ENCODE data around the gene OR13C8. TPM values are rescaled to one million over a fixed set of nuclear protein-coding genes. Genes with fewer than 3 reads are reported as not detected.

OR13C8 gene
- total RNA-seq, 2 experiments from 2014 or later = not detected

DNA sequence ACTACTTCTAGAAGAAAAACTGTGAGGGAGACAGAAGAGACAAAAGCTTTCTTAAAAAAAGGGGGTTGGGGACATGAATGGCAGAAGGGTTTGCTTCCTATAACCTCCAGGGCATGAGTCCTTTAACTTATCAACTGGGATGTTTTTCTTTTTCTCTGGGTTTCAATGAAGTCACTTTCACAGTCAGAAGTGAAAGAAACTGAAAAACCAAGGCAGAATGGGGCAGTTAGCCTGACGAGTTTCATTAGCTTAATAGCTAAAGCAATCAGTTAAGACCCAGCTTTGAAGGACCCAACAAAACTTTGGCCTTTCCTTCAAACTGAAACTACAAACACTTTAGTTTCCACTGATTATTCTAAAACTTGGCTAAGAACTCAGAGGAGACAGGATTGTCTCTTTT lies 4.6 kb upstream of the OR13C8 start:
- DNase-seq (ENCODE audit: low spot score) = no peak
- Histone ChIP-seq H3K36me3 (ENCODE audit: insufficient read depth, low read length) (no peaks in the 10 kb centered on the region), H4K20me1 (ENCODE audit: insufficient read depth, low read length) (no peaks in the 10 kb centered on the region), H3K9me2 (ENCODE audit: insufficient read depth, low read length) (no peaks in the 10 kb centered on the region), H3K27ac (ENCODE audit: low read depth, low read length, poor library complexity, severe bottlenecking) (no peak overlapping the region), H3K79me2 (ENCODE audit: insufficient read depth, low read depth, low read length) (no peaks in the 10 kb centered on the region), H3K9me3 (ENCODE audit: low read length) (no peaks in the 10 kb centered on the region), H3K4me2 (ENCODE audit: low read length) (no peak overlapping the region), H3K4me3 (ENCODE audit: low read depth, low read length, poor library complexity, severe bottlenecking) (no peak overlapping the region), H3K4me1 (ENCODE audit: insufficient read depth, low read length, poor library complexity, severe bottlenecking) (no peaks in the 10 kb centered on the region), H2AFZ (ENCODE audit: low read length) (no peak overlapping the region)
- TF ChIP-seq EZH2phosphoT487 (IDR thresholded peaks at IDR 0.05; ENCODE audit: borderline replicate concordance, low read depth, low read length) = no peak
- ChIA-PET CTCF (ENCODE audit: unreplicated experiment) (no interaction called here), POLR2A (no interaction called here)
- intact Hi-C loops (cut with micrococcal nuclease; ENCODE audit: unreplicated experiment) = no loop called here
- BruUV-seq (replicated peaks) = no TSS peak

DNA sequence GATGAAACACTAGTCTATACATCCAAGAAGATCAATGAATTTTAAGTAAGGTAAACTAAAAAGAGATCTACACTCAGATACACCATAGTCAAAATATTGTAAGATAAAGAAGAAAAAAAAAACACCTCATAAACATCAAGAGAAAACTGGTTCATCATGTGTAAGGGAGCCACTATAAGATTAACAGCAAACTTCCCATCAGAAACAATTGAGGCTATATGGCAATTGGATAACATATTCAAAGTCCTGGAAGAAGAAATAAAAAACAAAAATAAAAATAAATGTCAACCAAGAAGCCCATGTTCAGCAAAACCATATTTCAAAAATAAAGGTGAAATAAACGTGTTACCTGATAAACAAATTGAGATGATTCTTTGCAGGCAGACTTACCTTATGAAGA lies 3.6 kb downstream of the OR13C8 start:
- DNase-seq (ENCODE audit: low spot score) = no peak
- Histone ChIP-seq H3K9me3 (ENCODE audit: low read length) (no peaks in the 10 kb centered on the region), H3K4me3 (ENCODE audit: low read depth, low read length, poor library complexity, severe bottlenecking) (no peak overlapping the region), H3K4me1 (ENCODE audit: insufficient read depth, low read length, poor library complexity, severe bottlenecking) (no peaks in the 10 kb centered on the region), H2AFZ (ENCODE audit: low read length) (no peak overlapping the region), H3K79me2 (ENCODE audit: insufficient read depth, low read depth, low read length) (no peaks in the 10 kb centered on the region), H3K36me3 (ENCODE audit: insufficient read depth, low read length) (no peaks in the 10 kb centered on the region), H3K9me2 (ENCODE audit: insufficient read depth, low read length) (no peaks in the 10 kb centered on the region), H3K27ac (ENCODE audit: low read depth, low read length, poor library complexity, severe bottlenecking) (no peak overlapping the region), H3K4me2 (ENCODE audit: low read length) (no peak overlapping the region), H4K20me1 (ENCODE audit: insufficient read depth, low read length) (no peaks in the 10 kb centered on the region)
- TF ChIP-seq EZH2phosphoT487 (IDR thresholded peaks at IDR 0.05; ENCODE audit: borderline replicate concordance, low read depth, low read length) = no peak
- TF ChIP-seq, protein P1, sequence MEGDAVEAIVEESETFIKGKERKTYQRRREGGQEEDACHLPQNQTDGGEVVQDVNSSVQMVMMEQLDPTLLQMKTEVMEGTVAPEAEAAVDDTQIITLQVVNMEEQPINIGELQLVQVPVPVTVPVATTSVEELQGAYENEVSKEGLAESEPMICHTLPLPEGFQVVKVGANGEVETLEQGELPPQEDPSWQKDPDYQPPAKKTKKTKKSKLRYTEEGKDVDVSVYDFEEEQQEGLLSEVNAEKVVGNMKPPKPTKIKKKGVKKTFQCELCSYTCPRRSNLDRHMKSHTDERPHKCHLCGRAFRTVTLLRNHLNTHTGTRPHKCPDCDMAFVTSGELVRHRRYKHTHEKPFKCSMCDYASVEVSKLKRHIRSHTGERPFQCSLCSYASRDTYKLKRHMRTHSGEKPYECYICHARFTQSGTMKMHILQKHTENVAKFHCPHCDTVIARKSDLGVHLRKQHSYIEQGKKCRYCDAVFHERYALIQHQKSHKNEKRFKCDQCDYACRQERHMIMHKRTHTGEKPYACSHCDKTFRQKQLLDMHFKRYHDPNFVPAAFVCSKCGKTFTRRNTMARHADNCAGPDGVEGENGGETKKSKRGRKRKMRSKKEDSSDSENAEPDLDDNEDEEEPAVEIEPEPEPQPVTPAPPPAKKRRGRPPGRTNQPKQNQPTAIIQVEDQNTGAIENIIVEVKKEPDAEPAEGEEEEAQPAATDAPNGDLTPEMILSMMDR (conservative IDR thresholded peaks at IDR 0.05; ENCODE audit: low read length) = no peak
- ChIA-PET CTCF (ENCODE audit: unreplicated experiment) (no interaction called here), POLR2A (no interaction called here)
- intact Hi-C loops (cut with micrococcal nuclease; ENCODE audit: unreplicated experiment) = no loop called here
- no TSS peak for BruUV-seq (replicated peaks)

DNA sequence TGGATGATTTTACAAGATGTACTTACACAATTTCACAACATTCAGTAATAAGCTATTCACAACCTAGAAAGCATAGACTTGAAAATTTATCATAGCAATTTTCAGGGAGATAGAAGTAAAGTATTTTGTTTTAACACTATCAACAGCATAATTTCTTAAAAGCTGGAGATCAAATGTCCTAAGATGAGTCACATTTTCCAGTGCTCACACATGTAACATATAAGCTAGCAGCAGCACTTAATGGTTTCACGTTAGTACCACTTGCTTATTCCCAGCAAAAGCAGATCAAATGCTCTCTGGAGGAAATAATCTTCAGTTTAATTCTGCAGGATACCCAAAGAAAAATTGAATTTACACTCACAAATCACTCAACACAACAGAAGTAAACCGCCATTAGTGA lies 6.5 kb downstream of the OR13C8 start:
- intact Hi-C loops (cut with micrococcal nuclease; ENCODE audit: unreplicated experiment) = no loop called here
- no peaks in the 10 kb centered on the region for H3K9me2 ChIP-seq (ENCODE audit: insufficient read depth, low read length)
- ChIA-PET POLR2A (no interaction called here), CTCF (ENCODE audit: unreplicated experiment) (no interaction called here)
- H3K9me3 ChIP-seq (ENCODE audit: low read length) = no peaks in the 10 kb centered on the region
- H3K4me3 ChIP-seq (ENCODE audit: low read depth, low read length, poor library complexity, severe bottlenecking) = no peak overlapping the region
- H2AFZ ChIP-seq (ENCODE audit: low read length) = no peak overlapping the region
- no peak overlapping the region for H3K27ac ChIP-seq (ENCODE audit: low read depth, low read length, poor library complexity, severe bottlenecking)
- H4K20me1 ChIP-seq (ENCODE audit: insufficient read depth, low read length) = no peaks in the 10 kb centered on the region
- no peaks in the 10 kb centered on the region for H3K36me3 ChIP-seq (ENCODE audit: insufficient read depth, low read length)
- no peaks in the 10 kb centered on the region for H3K79me2 ChIP-seq (ENCODE audit: insufficient read depth, low read depth, low read length)
- no peaks in the 10 kb centered on the region for H3K4me1 ChIP-seq (ENCODE audit: insufficient read depth, low read length, poor library complexity, severe bottlenecking)
- no peak overlapping the region for H3K4me2 ChIP-seq (ENCODE audit: low read length)
- BruUV-seq (replicated peaks) = no TSS peak
- DNase-seq (ENCODE audit: low spot score) = no peak
- no peak for TF ChIP-seq EZH2phosphoT487 (IDR thresholded peaks at IDR 0.05; ENCODE audit: borderline replicate concordance, low read depth, low read length)
- TF ChIP-seq, protein P1 (conservative IDR thresholded peaks at IDR 0.05; ENCODE audit: low read length) = no peak

Data from OCI-LY7 (cell line).